ENCODE measurements around the gene PALB2. TPM values are rescaled to one million over a fixed set of nuclear protein-coding genes. Genes with fewer than 3 reads are reported as not detected.

PALB2 gene
- total and polyA plus RNA-seq, 10 of the 15 experiments (the other 5 are each of a cell fraction or from before 2014, with no cell fraction given), result 9.2 to 24.6 (median 17.6) TPM

- TF ChIP-seq KDM1A (IDR thresholded peaks at IDR 0.05; ENCODE audit: borderline replicate concordance) (no peak), NFXL1 (IDR thresholded peaks at IDR 0.05; ENCODE audit: borderline replicate concordance) (no peak), WRNIP1 (IDR thresholded peaks at IDR 0.05; ENCODE audit: borderline replicate concordance, low read depth, low read length) (no peak), CEBPZ (IDR thresholded peaks at IDR 0.05; ENCODE audit: low read depth, low read length) (no peak), MYC (IDR thresholded peaks at IDR 0.05; ENCODE audit: insufficient read depth, insufficient read length, insufficient replicate concordance, low read length, severe bottlenecking) (no peak)
Observed at GRCh38 chr16:23562505-23562904, 78.6 kb downstream of the PALB2 start (continued).

- no peaks in the 10 kb centered on the region for H3K27me3 ChIP-seq (replicated peaks in 1 of 2; ENCODE audit: control insufficient read depth in 2 of 2, insufficient read depth in 2 of 2, low read length in 1 of 2)
- H2AFZ ChIP-seq (ENCODE audit: control insufficient read depth, low read depth, low read length), result no peak overlapping the region
- TF ChIP-seq CTCF (IDR thresholded peaks at IDR 0.05 in 2 of 3, conservative IDR thresholded peaks at IDR 0.05 in 1 of 3; ENCODE audit: control insufficient read depth in 2 of 3, extremely low read depth in 1 of 3, insufficient read depth in 1 of 3, low read depth in 3 of 3, low read length in 3 of 3) (peak in 1 of 3 experiments; percentile 11; a peak in 1 of 6 replicates), BCLAF1 (IDR thresholded peaks at IDR 0.05) (no peak), ZNF384 (IDR thresholded peaks at IDR 0.05; ENCODE audit: borderline replicate concordance, low read depth, low read length) (peak; percentile 46; the same call in 1 of the 2 replicates), SUZ12 (IDR thresholded peaks at IDR 0.05; ENCODE audit: unreplicated experiment) (no peak), CREB1 (IDR thresholded peaks at IDR 0.05; ENCODE audit: low read depth) (no peak)
- in situ Hi-C loops (cut with MboI) (no loop called here), intact Hi-C loops (cut with micrococcal nuclease; ENCODE audit: unreplicated experiment) (no loop called here)
- no peak overlapping the region for H3K9ac ChIP-seq (ENCODE audit: control insufficient read depth, insufficient read depth, low read length)
- ChIA-PET CTCF (no interaction called here), SMC1A (ENCODE audit: uncharacterized antibody, unreplicated experiment) (no interaction called here), RAD21 (ENCODE audit: unreplicated experiment) (no interaction called here), POLR2A (no interaction called here)
- no peak for ATAC-seq
- no peak overlapping the region for H3K4me2 ChIP-seq (ENCODE audit: control insufficient read depth, insufficient read depth)
- no TSS peak for BruUV-seq (replicated peaks)
- no peaks in the 10 kb centered on the region for H3K4me1 ChIP-seq (ENCODE audit: control insufficient read depth, insufficient read depth, low read length)
- 83% methylated on average over 5 of the region's 5 CpGs for WGBS (ENCODE audit: insufficient coverage, insufficient replicate concordance, low lambda C conversion rate, missing lambda C conversion rate)
- no peak for FAIRE-seq
- H3K79me2 ChIP-seq (ENCODE audit: control insufficient read depth, insufficient read depth, low read length), result peaks cover 31% of the 10 kb centered on the region
- H3K27ac ChIP-seq (ENCODE audit: control insufficient read depth, insufficient read depth), result no peak overlapping the region
- H3K4me3 ChIP-seq, result no peak overlapping the region
- H4K20me1 ChIP-seq (ENCODE audit: control insufficient read depth, insufficient read depth), result no peaks in the 10 kb centered on the region
- DNase-seq (ENCODE audit: low read depth, low spot score), result no peak
- peaks cover 4 to 30% of the 10 kb centered on the region in 2 experiments for H3K36me3 ChIP-seq (ENCODE audit: control insufficient read depth in 2 of 2, insufficient read depth in 2 of 2, low read length in 1 of 2)
- H3K9me3 ChIP-seq (replicated peaks; ENCODE audit: control insufficient read depth, insufficient read depth, low read length), result no peaks in the 10 kb centered on the region
Observed at GRCh38 chr16:23561586-23561985, 79.5 kb downstream of the PALB2 start.
